NCI-H146 treated with DMSO at 0.1 percent for 48 hours (cell line): ENCODE data around the gene ITFG1.

Experiments
- DNase-seq: peaks from one replicate; lab custom pipeline; 2025; ENCODE audit not compliant: unreplicated experiment; lab: John Stamatoyannopoulos, UW

ITFG1 gene

GRCh38 chr16:47125757-47126156 lies 335.1 kb downstream of the ITFG1 start:
- no peak for DNase-seq

GRCh38 chr16:47113130-47113529 lies 347.7 kb downstream of the ITFG1 start:
- no peak for DNase-seq

- DNase-seq, result no peak
Observed at GRCh38 chr16:47110939-47111338, 349.9 kb downstream of the ITFG1 start.

GRCh38 chr16:47109361-47109760 lies 351.5 kb downstream of the ITFG1 start:
- DNase-seq, result no peak
